Activated CD4-positive, alpha-beta T cell treated with anti-CD3 and anti-CD28 coated beads, Interleukin-2, amount 50 U/mL, for 4 hours (primary cell): ENCODE data around the gene C1orf35.

Experiments used
- DNase-seq, 2 experiments: peaks; one replicate each; pipeline ENCODE4 v3.0.0-alpha.2; 2020

Gene C1orf35

DNA sequence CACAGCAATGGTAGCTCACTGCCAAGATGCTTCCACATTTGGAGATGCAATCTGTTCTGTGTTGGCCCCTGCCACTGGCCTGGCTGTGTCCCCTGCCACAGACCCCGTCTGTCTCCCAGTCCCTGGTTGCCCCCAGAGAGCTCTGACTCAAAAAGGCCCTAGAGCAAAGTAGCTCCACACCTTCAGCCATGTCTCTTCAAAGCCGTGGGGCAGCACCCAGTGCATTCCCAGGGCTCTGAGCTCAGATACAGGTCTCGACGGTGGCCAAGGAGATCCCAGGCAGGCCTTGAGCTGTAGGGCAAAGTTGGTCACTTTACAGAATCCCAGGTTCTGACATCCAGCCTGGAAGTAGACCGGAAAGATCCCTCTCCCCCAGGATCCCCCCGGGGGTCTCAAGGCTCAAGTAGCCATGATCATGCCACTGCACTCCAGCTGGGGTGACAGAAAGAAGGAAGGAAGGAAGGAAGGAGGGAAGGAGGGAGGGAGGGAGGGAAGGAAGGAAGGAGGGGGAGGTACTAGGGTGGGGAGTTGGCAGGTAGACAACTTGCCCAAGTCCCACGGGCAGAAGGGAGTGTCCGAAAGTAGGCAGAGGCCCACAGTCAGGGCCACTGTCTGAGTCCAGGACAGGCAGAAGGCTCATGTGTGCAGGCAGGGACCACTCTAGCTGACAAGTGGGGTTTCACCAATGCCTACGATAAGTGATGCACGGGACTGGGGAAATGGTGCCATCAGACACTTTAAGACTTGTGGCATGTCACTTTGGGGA is 25.4 kb downstream of the C1orf35 start:
- no peak for DNase-seq

DNA sequence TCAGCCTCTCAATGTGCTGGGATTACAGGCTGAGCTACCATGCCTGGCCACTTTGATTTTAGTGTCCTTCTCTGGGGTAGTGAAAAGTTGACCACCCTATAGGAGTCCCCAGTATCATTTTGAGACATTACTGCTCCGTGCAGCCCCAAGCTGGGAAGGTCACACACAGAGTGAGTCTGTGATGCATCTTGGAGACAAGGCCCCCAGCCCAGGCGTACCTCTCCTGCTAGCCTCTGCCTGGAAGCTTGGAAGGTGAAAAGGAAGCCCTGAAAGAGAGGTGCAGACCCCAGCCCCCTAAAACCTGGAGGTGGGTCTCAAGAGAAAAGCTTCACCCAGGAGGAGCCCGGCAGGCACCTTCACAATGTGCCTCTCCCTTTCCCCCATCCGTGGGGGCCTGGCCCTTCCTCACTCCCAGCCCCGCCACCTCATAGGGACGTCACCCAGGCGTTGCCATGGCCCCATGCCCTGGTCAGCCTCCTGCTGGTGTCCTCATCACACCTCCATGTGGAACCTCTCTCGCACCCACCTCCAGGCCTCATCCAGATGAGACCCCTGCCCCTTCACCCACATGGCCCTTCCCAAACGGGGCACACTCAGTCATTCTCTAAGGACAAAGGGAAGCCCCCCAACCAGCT is 26.2 kb downstream of the C1orf35 start:
- no peak for DNase-seq

DNA sequence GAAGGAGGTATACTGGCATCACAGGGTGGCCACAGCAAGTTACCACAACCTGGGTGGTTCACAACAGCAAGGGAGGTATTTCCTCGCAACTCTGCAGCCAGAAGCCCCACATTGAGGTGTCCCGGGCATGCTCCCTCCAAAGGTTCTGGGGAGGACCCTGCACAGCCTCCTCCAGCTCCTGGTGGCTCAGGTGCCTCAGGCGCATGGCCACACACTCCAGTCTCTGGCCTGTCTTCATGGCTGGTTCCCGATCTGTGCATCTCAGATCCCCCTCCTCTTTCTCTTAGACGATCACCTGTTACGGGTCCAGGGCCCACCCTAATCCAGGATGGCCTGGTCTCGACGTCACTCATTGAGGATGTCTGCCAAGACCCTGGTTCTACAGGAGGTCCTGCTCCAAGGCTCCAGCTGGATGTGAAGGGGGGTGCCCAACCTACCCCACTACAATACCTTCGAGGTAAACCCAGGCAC is 27.3 kb downstream of the C1orf35 start:
- DNase-seq: no peak

DNA sequence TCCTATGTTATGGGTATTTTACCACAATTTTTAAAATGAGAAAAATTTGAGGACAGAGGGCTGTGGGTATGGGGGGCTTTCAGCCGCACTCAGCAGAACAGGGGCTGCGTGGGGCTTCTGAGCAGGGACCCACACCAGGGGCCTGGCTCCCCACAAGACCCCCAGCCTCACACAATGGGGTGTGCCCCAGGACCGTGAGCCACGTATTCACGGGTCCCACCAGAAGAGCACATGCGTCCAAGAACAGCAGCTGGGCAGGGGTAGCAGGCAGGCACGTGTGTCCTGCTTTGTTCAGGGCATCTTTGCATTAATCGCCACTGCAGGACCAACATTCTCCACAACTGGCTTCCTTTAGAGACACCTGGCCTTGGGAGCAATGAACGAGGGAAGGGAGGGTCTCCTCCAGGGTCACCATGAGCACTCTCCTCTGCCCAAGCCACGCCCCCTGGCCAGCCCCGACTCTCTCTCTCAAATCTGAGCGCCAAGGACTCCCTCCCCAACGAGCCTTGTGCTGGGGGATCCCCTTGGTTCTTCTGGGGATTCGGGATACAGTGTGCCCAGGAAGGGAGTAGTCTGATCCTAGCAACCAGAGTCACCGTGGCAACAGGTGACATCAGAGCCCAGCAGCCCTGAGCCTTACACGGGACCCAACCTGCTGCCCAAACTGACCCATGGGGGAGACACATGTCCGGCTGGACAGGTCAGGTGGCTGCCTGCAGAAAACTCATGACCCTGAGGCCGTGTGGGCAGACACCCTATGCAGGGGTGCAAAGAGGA is 28.0 kb downstream of the C1orf35 start:
- no peak for DNase-seq

DNA sequence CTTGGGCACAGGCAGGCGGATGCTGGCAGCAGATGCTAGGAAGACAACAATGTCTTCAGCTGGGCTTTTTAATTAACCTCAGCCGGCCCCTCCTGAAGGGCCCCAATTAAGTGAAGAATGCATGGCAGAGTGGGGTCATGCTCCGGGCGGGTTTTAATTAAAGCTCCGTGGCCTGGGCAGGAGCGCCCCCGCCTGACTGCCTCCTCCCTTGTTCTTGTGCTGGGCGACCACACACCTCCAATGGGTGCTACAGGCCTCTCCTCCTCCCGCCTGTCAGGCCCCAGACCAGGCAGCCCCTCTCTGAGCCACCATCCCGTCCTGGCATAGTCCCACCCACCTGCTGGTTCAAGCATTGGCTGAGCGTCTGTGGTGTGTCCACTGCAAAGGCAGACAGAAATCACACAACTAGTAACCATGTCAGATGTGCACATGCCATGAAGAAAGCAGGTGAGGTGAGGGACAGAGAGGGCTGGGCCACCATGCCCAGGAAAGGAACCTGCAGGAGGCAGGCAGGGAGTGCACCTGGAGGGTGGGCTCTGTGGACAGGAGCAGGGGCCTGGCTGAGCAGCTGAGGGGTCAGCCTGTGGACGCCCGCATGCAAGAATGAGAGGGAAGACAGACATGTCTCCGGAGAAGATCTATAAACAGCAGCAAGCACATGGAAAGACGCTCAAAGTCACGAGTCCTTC is 29.1 kb downstream of the C1orf35 start:
- no peak for DNase-seq

DNA sequence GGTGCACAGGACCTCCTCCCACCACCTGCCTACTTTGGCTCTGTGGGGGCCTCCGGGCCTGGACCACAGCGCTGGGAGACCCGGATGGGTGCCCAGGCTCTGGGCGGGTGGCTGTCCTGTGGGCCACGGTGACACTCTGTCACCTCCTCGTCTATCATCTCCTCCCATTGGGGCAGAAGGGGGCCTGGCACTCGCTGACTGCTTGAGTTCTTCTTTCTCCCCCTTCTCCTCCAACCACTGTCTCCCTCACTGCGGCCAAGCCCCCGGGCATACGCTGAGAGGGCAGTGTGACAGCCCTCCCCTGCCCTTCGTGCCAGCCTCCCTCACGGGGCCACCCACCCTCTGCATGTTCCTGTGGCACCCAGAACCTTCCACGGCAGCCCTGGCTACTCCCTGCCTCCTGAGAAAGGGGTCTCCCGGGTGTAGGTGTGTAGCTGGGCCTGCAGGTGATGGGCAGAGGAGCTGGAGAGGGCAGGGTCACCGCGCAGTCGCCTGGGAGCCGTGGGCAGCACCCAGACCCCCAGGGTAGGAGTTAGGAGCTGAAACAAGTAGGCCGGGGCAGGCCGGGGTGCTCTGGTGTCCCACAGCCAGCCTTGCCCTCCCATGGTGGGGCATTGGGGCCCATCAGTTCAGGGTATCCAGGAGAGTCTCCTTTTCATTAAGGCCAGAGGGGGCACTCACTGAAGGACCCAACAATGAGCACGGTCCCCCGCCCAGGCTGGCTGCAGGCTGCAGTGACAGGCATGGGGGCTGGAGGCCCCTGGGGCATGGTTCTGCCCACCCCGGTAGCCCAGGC is 29.9 kb downstream of the C1orf35 start:
- DNase-seq: no peak

DNA sequence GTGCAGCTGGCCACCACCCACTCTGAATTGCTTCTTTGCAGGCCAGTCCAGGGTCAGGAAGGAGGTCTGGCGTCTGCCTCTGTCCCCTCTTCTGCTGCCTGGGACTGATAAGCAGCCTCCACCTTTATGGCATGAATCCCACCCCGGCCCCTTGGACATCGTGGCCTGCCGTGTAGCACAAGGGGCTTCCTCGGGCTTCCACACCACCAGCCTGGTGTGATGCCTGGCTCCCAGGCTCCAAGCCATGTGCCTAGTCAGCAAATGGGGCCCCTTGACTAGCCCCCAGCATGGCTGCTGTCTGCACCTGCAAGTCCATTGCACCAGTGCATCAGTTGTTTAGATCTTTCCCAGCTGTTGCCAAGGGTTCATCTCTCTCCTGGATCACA is 30.5 kb downstream of the C1orf35 start:
- DNase-seq: no peak

GRCh38 chr1:228071839-228072657 is 31.1 kb downstream of the C1orf35 start:
- no peak for DNase-seq

GRCh38 chr1:228070851-228071250 is 32.3 kb downstream of the C1orf35 start:
- DNase-seq: no peak

- DNase-seq: no peak
Observed at GRCh38 chr1:228070173-228070572, 33.0 kb downstream of the C1orf35 start.

DNA sequence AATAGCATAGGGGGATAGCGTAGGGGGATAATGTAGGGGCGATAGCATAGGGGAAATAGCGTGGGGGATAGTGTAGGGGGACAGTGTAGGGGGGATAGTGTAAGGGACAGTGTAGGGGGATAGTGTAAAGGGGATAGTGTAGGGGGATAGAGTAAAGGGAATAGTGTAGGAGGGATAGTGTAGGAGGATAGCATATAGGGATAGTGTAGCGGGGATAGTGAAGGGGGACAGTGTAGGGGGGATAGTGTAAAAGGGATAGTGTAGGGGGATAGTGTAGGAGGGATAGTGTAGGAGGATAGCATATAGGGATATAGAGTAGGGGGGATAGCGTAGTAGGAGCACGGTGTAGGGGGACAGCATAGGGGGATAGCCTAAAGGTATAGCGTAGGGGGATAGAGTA is 34.8 kb downstream of the C1orf35 start:
- DNase-seq: no peak

DNA sequence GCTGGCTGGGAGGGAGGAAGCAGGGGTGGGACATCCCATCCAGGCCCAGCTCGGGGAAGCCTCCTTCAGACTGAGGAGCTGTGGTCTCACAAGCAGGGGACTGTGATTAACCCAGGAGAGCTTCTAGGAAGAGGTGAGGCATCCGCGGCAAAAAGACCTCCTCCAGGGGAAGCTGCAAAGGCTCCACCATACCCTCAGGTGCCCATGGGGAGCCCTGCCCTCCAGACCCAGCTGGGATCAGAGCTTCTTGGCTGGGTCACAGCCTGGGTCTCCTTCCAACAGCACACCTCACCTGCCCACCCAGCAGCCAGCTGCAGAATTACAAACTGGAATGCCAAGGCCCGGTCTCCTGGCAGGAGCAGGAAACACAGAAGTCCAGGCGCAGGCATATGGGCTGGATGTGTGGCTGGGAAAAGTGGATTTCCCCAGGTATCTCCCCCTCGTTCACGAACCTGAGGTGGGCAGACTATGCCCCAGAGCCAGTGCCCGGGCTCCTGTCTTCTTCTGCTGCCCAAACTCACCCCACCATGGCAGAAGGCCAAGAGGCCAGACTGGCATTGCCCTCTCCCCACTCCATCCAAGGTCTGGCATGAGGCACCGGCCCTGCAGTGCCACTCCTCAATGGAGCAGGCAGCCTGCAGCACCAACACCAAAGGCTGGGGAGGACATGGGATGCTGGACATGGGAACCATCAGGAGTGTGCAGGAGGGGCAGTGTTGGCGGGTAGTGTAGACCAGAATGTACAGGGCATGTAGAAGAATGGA is 36.1 kb downstream of the C1orf35 start:
- DNase-seq: no peak

DNA sequence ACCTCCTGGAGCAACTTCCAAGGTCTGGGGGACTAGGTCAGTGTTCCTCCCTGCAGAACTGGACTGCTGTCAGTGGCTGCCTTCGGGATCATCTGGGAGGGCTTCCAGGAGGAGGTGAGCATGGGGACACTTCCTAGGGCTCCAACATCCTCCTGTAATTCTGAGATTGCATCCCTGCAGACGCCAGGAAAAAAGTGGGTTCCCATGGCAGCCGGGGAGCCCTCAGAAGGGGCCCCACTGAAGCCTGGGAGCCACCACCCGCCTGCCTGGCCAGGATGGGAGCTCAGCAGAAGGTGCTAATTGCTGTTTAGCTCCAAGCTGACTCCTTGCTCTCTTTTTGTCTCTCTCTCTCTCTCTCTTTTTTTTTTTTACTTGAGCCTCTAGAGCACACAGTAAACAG is 36.7 kb downstream of the C1orf35 start:
- no peak for DNase-seq

DNA sequence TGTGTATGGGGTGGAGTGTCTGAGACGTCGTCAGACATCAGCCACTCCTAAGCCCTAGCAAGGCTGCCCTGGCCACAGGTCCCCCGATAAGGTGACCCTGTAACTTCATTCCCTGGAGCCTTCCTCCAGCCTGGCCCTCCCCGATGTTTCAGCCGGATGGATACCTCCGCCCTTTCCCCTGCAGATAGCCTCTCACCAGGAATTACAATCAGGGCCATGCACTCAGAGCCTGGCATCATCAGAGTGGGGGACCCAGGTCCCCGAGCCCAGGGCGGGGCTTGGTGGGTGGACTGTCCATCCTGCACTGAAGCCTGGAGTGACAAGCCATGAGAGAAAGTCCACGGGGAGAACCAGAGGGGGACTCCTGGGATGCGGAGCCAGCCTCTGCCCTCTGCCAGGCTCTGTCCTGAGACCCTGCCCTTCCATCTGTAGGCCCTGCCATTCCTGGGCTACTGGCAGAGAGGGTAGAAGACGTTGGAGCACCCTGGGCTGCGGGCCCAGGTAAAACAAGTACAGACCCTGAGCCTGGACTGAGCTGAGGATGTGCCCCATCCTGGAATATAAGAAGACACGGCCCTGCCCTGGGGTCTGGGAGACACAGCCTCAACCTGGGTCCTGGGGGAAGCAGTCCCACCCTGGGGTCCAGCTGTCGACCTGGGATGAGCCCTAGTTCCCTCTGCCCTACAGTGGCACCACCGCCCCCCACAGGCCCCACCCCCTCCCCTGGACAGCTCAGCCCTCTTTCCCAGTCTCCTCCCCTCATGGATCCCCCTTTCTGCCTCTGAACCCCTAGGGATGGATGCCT is 37.4 kb downstream of the C1orf35 start:
- DNase-seq: no peak

- no peak for DNase-seq
Observed at GRCh38 chr1:228064741-228065542, 38.2 kb downstream of the C1orf35 start.

GRCh38 chr1:228064296-228064695 is 38.8 kb downstream of the C1orf35 start:
- no peak for DNase-seq

DNA sequence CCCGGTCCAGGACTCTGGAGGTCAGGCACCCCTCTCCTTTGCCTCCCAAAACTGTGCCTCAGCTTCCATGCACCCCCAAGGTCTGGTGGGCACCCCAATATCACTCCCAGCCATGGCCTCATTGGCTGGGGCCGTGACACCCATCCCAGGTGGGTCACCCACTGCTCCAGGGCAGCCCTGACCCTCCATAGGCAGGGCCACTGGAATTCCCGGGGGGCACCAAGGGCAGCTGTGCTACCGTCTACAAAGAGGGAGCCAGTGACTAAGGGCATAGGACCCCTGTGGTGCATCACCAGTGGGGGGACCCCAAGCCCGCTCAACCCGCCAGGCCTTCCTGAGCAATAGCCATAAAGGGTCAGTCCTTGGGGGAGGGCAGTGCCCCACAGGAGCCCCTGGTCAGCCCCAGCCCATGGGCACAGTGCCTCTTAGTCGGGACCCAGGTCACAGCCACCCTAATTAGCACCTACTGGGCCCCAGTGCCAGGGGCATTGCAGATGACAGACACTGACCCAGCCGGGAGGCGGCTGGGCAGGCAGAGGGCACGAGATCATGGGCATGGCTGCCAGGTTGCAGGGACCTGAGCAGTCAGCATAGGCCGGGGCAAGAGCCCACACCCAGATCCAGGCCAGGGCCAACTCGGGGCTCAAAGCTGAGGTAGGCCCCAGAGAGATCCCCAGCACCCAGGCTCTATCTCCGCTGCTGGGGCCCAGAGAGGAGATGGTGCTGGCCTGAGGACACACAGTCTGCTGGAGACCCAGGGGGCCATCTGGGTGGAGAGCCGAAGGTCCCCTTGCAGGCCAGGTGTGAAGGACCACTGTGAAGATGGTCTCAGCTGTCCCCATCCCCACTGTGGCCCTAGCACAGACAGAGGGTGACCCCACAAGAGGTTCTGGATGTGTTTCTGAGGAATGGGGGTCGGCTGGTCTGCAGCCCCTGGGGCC is 39.6 kb downstream of the C1orf35 start:
- DNase-seq: no peak

DNA sequence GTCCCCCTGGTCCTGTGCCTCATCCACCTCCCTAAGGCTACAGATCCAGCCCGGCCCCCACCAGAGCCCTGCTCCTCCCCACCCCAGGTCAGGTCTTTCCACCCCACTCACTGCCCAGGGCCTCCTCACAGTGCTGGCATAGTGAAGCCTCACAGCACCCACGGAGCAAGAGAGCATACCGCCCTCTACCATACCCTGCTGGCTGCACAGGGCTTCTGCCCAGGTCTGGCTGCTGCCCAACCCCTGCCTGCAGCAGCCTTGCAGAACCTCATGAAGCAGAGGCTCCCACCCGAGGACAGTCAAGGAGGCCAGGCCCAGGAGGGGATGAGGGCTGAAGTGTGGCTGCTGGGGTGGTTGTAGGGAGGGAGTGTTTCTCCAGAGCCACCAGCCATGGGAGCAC is 40.3 kb downstream of the C1orf35 start:
- no peak for DNase-seq
